K562 (cell line): ENCODE data around the gene DCHS2. TPM values are rescaled to one million over a fixed set of nuclear protein-coding genes. Genes with fewer than 3 reads are reported as not detected.

Experiments used
- ATAC-seq: fragments of 200-7000 bp; cut with Tn5 transposase; 3 replicates; pipeline ENCODE4 v1.9.1; 2020; ENCODE audit warnings: moderate library complexity
- BruUV-seq: library from RNA; stranded (reverse); fragments of 400-500 nt; replicated peaks from 2 replicates; lab custom pipeline; 2021; lab: Mats Ljungman, UMichigan
- CTCF ChIA-PET: fragments of 300-600 bp; formaldehyde crosslinking; extraction: SDS; loops from one replicate; lab custom pipeline; 2021; ENCODE audit warnings: low intra/inter-chr PET ratio; lab: Yijun Ruan, JAX
- POLR2A ChIA-PET: fragments of 300-600, 350-650 bp; sonication (Branson Sonifier 250); formaldehyde crosslinking; extraction: SDS; loops from one replicate; lab custom pipeline; 2021; ENCODE audit warnings: antibody characterized with exemption, inconsistent platforms; lab: Yijun Ruan, JAX
- DNase-seq, 4 experiments: peaks; one replicate each; pipeline versions ENCODE4 v3.0.0 to v3.0.0-alpha.2; 2011 to 2018; ENCODE audit warnings: low spot score in 3 of 4, mixed read lengths in 3 of 4; ENCODE audit errors: extremely low read depth in 1 of 4
- FAIRE-seq: peaks from 2 replicates; lab custom pipeline; 2011; peaks lifted over from hg19 to GRCh38; lab: Jason Lieb, UNC
- H2AFZ ChIP-seq: 2 replicates; pipeline ENCODE4 v1.6.0; 2011; ENCODE audit warnings: low read depth, low read length, control low read depth, inconsistent platforms
- H3K27ac ChIP-seq: fragments of 200-600 bp; 3 replicates; pipeline ENCODE4 v1.8.0; 2011; ENCODE audit warnings: low read depth, mild to moderate bottlenecking, control low read depth, inconsistent platforms, low read length, moderate library complexity, mixed read lengths; ENCODE audit errors: extremely low read depth
- H3K27me3 ChIP-seq, 2 experiments: fragments of 300-600 bp in 1 of 2; 2 replicates in 1 of 2; 3 replicates in 1 of 2; pipeline versions ENCODE4 v1.6.0 to v1.8.0; 2011; ENCODE audit warnings: inconsistent platforms in 2 of 2, low read length in 2 of 2, mild to moderate bottlenecking in 1 of 2, mixed read lengths in 1 of 2, moderate library complexity in 1 of 2; ENCODE audit not compliant: control insufficient read depth in 2 of 2, insufficient read depth in 2 of 2
- H3K36me3 ChIP-seq: fragments of 300-600 bp; 3 replicates; pipeline ENCODE4 v1.8.0; 2011; ENCODE audit warnings: mild to moderate bottlenecking, low read length, inconsistent platforms; ENCODE audit not compliant: control insufficient read depth, insufficient read depth
- H3K4me1 ChIP-seq, 2 experiments: fragments of 200-600 bp in 1 of 2; replicated peaks in 1 of 2; 2 replicates in 1 of 2; 3 replicates in 1 of 2; pipeline versions ENCODE4 v1.5.1 to v1.8.0; 2011; ENCODE audit warnings: inconsistent platforms in 2 of 2, low read length in 2 of 2, mild to moderate bottlenecking in 1 of 2, mixed read lengths in 1 of 2, moderate library complexity in 1 of 2; ENCODE audit not compliant: control insufficient read depth in 2 of 2, insufficient read depth in 2 of 2
- H3K4me2 ChIP-seq: 2 replicates; pipeline ENCODE4 v1.6.1; 2011; ENCODE audit warnings: low read length, control low read depth, inconsistent platforms, mixed read lengths; ENCODE audit not compliant: insufficient read depth
- H3K4me3 ChIP-seq: fragments of 200-600 bp; sonication (generic), shearing (Covaris generic); 2 replicates; pipeline ENCODE4 v1.5.1; 2016; ENCODE audit warnings: control low read depth, inconsistent platforms
- H3K79me2 ChIP-seq: fragments of 200-600 bp; 3 replicates; pipeline ENCODE4 v1.8.0; 2011; ENCODE audit warnings: low read length, inconsistent platforms; ENCODE audit not compliant: control insufficient read depth, insufficient read depth
- H3K9ac ChIP-seq, 2 experiments: 2 replicates each; pipeline versions ENCODE4 v1.6.0 to v1.6.1; 2011; ENCODE audit warnings: low read depth in 2 of 2, low read length in 2 of 2, control low read depth in 1 of 2, inconsistent platforms in 1 of 2, mild to moderate bottlenecking in 1 of 2, mixed read lengths in 1 of 2; ENCODE audit not compliant: insufficient read depth in 1 of 2
- H3K9me1 ChIP-seq: one replicate; pipeline ENCODE4 v1.6.0; 2011; ENCODE audit warnings: inconsistent platforms, mild to moderate bottlenecking, low read length, moderate library complexity; ENCODE audit not compliant: control insufficient read depth, insufficient read depth
- H3K9me3 ChIP-seq: replicated peaks from 2 replicates; pipeline ENCODE4 v1.5.1; 2011; ENCODE audit warnings: low read depth, low read length, inconsistent platforms; ENCODE audit not compliant: control insufficient read depth, insufficient read depth
- H4K20me1 ChIP-seq: replicated peaks from 2 replicates; pipeline ENCODE4 v1.6.1; 2011; ENCODE audit warnings: low read length, inconsistent platforms, mixed read lengths; ENCODE audit not compliant: control insufficient read depth, insufficient read depth
- HOXB6 ChIP-seq: fragments of 250-450 bp; sonication (Bioruptor Pico); IDR thresholded peaks from 2 replicates; pipeline ENCODE4 v1.5.1; 2022; ENCODE audit warnings: mild to moderate bottlenecking, borderline replicate concordance
- POLR2AphosphoS2 ChIP-seq: IDR thresholded peaks from 2 replicates; pipeline ENCODE4 v1.6.1; 2012; ENCODE audit warnings: low read length, improper control_type of control experiment
- PURB ChIP-seq: sonication (generic); formaldehyde crosslinking; IDR thresholded peaks from 2 replicates; pipeline ENCODE4 v1.9.0; 2021; ENCODE audit warnings: low read depth, mild to moderate bottlenecking, missing genetic modification reagents
- RBM14 ChIP-seq: fragments of 200-400 bp; formaldehyde crosslinking; IDR thresholded peaks from 2 replicates; pipeline ENCODE4 v1.6.1; 2018; ENCODE audit warnings: low read depth, mild to moderate bottlenecking, low read length, moderate library complexity, borderline replicate concordance; ENCODE audit not compliant: insufficient read depth
- SMARCA4 ChIP-seq: fragments of 450-650 bp; IDR thresholded peaks from 2 replicates; pipeline ENCODE4 v1.6.1; 2016
- SMARCB1 ChIP-seq: IDR thresholded peaks from 2 replicates; pipeline ENCODE4 v1.6.1; 2011; ENCODE audit warnings: improper control_type of control experiment, low read depth; ENCODE audit not compliant: insufficient read length
- SOX6 ChIP-seq: fragments of 450-650 bp; IDR thresholded peaks from 2 replicates; pipeline ENCODE4 v1.6.1; 2014; ENCODE audit warnings: mild to moderate bottlenecking
- ZC3H8 ChIP-seq: fragments of 450-650 bp; IDR thresholded peaks from 2 replicates; pipeline ENCODE4 v1.6.1; 2017
- ZKSCAN1 ChIP-seq: fragments of 150-350 bp; IDR thresholded peaks from 2 replicates; pipeline ENCODE4 v1.6.1; 2016; ENCODE audit warnings: low read depth, low read length
- ZNF121 ChIP-seq: sonication (generic); formaldehyde crosslinking; conservative IDR thresholded peaks from 2 replicates; pipeline ENCODE4 v1.8.0; 2022; ENCODE audit warnings: missing genetic modification reagents
- ZNF57 ChIP-seq: fragments of 450-650 bp; formaldehyde crosslinking; IDR thresholded peaks from 2 replicates; pipeline ENCODE4 v1.4.0; 2020; ENCODE audit warnings: mild to moderate bottlenecking, moderate library complexity
- ZNF75A ChIP-seq: fragments of 450-650 bp; formaldehyde crosslinking; IDR thresholded peaks from 2 replicates; pipeline ENCODE4 v1.4.0; 2020; ENCODE audit warnings: mild to moderate bottlenecking
- ZNF785 ChIP-seq: fragments of 250-450 bp; sonication (Bioruptor Pico); IDR thresholded peaks from 2 replicates; pipeline ENCODE4 v1.4.0; 2020; ENCODE audit warnings: mild to moderate bottlenecking
- WGBS: fragments of 100-300 bp; shearing (Covaris generic); methylation state at CpG from one replicate; pipeline ENCODE4 v1.1.6; 2016; ENCODE audit warnings: low coverage, mixed read lengths; ENCODE audit not compliant: insufficient coverage; ENCODE audit errors: missing lambda C conversion rate; 5-methylcytosine and 5-hydroxymethylcytosine counted together
- in situ Hi-C: fragments of 300-500 bp; cut with MboI; formaldehyde crosslinking; loops from 4 replicates; pipeline ENCODE4 v1.15.0; 2018; ENCODE audit warnings: inconsistent platforms, mixed read lengths
- intact Hi-C: fragments of 100-400 bp; cut with micrococcal nuclease; formaldehyde crosslinking; loops from 2 replicates; pipeline ENCODE4 v1.14.2; 2022
- polyA plus RNA-seq, 8 experiments: library from polyadenylated mRNA; depleted of rRNA in 4 of 8; stranded (reverse) in 5 of 8; unstranded in 3 of 8; fragments of >200 nt; fragmentation: Nextera tagmentation in 2 of 8; fragmentation: Illumina TruSeq in 1 of 8; extraction: Ambion mirVana in 2 of 8; extraction: Trizol in 1 of 8; gene quantifications; 2 replicates each; pipeline versions ENCODE4 v1.2.1 to v1.2.3, GENCODE V29; 2011 to 2014; ENCODE audit warnings: inconsistent platforms in 1 of 8, missing spikeins in 1 of 8
- total RNA-seq, 7 experiments: library from RNA; depleted of rRNA in 6 of 7; stranded (reverse); fragments of >200 nt in 6 of 7; fragmentation: Illumina TruSeq in 2 of 7; extraction: Trizol in 2 of 7; gene quantifications; 2 replicates each; pipeline versions ENCODE4 v1.2.1 to v1.2.3, GENCODE V29; 2011 to 2021; ENCODE audit warnings: low replicate concordance in 1 of 7
- TF ChIP-seq, protein P1 (sequence below): IDR thresholded peaks from 2 replicates; pipeline ENCODE4 v1.6.1; 2016; ENCODE audit warnings: missing genetic modification characterization, missing compliant biosample characterization
- TF ChIP-seq, protein P2 (sequence below): fragments of 250-450 bp; sonication (Bioruptor Pico); IDR thresholded peaks from 2 replicates; pipeline ENCODE4 v1.4.0; 2020; ENCODE audit warnings: mild to moderate bottlenecking
- TF ChIP-seq, protein P3 (sequence below), 2 experiments: IDR thresholded peaks in 1 of 2; conservative IDR thresholded peaks in 1 of 2; 2 replicates each; pipeline ENCODE4 v1.6.1; 2016; ENCODE audit warnings: low read depth in 2 of 2, mild to moderate bottlenecking in 1 of 2, missing compliant biosample characterization in 1 of 2, missing genetic modification characterization in 1 of 2, moderate library complexity in 1 of 2

Gene DCHS2
- total and polyA plus RNA-seq, 9 of the 15 experiments (the other 6 are each of a cell fraction or from before 2014, with no cell fraction given) = 0.49 to 7.1 (median 5.3) TPM

DNA sequence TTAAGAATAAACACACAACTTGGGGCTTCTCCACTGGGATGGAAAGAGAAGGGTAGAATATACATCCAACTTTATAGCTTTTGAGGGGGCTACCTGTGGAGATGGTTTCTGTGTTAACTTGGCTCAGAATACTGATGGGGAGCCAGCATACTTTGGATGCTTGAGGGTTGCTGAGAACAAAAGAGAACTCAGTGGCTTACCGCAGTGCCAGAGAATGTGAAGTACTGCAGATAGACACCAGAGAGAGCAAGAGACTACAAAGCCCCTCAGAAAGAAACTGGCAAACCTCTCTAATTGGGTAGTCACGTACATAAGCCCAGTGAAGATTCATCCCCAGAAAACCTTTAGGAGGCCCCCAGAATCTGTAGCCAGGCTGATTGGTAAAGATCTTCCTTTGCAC lies 214.4 kb downstream of the DCHS2 start:
- no peaks in the 10 kb centered on the region for H3K36me3 ChIP-seq
- in situ Hi-C loops = no loop called here
- H4K20me1 ChIP-seq = no peaks in the 10 kb centered on the region
- ChIA-PET POLR2A (interaction anchor here (0.6 kb wide), 1 partner anchor 11 kb away, joined by 3 read pairs; no protein-coding TSS in a partner anchor), CTCF (no interaction called here)
- intact Hi-C loops = no loop called here
- H3K4me3 ChIP-seq = no peak overlapping the region
- H3K27ac ChIP-seq = no peak overlapping the region
- no peak overlapping the region for H2AFZ ChIP-seq
- no peaks in the 10 kb centered on the region for H3K4me1 ChIP-seq
- ATAC-seq (no peak), DNase-seq (no peak), FAIRE-seq (no peak)
- H3K27me3 ChIP-seq = no peaks in the 10 kb centered on the region
- no peak overlapping the region for H3K4me2 ChIP-seq
- no TSS peak for BruUV-seq
- WGBS = 54% methylated on average over 2 of the region's 2 CpGs
- H3K9ac ChIP-seq = no peak overlapping the region
- TF ChIP-seq, protein P1, sequence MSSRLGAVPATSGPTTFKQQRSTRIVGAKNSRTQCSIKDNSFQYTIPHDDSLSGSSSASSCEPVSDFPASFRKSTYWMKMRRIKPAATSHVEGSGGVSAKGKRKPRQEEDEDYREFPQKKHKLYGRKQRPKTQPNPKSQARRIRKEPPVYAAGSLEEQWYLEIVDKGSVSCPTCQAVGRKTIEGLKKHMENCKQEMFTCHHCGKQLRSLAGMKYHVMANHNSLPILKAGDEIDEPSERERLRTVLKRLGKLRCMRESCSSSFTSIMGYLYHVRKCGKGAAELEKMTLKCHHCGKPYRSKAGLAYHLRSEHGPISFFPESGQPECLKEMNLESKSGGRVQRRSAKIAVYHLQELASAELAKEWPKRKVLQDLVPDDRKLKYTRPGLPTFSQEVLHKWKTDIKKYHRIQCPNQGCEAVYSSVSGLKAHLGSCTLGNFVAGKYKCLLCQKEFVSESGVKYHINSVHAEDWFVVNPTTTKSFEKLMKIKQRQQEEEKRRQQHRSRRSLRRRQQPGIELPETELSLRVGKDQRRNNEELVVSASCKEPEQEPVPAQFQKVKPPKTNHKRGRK (tag) = no peak
- TF ChIP-seq, protein P2, sequence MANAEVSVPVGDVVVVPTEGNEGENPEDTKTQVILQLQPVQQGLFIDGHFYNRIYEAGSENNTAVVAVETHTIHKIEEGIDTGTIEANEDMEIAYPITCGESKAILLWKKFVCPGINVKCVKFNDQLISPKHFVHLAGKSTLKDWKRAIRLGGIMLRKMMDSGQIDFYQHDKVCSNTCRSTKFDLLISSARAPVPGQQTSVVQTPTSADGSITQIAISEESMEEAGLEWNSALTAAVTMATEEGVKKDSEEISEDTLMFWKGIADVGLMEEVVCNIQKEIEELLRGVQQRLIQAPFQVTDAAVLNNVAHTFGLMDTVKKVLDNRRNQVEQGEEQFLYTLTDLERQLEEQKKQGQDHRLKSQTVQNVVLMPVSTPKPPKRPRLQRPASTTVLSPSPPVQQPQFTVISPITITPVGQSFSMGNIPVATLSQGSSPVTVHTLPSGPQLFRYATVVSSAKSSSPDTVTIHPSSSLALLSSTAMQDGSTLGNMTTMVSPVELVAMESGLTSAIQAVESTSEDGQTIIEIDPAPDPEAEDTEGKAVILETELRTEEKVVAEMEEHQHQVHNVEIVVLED = no peak
- TF ChIP-seq SOX6 = no peak
- TF ChIP-seq ZKSCAN1 = no peak
- TF ChIP-seq ZNF785 (CRISPR knock-in tag) = no peak
- TF ChIP-seq ZNF75A = no peak
- no peak for TF ChIP-seq ZNF121
- no peak for TF ChIP-seq RBM14
- TF ChIP-seq POLR2AphosphoS2 = no peak
- no peak for TF ChIP-seq SMARCB1
- TF ChIP-seq, protein P3, sequence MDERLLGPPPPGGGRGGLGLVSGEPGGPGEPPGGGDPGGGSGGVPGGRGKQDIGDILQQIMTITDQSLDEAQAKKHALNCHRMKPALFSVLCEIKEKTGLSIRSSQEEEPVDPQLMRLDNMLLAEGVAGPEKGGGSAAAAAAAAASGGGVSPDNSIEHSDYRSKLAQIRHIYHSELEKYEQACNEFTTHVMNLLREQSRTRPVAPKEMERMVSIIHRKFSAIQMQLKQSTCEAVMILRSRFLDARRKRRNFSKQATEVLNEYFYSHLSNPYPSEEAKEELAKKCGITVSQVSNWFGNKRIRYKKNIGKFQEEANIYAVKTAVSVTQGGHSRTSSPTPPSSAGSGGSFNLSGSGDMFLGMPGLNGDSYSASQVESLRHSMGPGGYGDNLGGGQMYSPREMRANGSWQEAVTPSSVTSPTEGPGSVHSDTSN (CRISPR knock-in tag; IDR thresholded peaks at IDR 0.05; ENCODE audit: low read depth) = no peak
- TF ChIP-seq, protein P3 (tag; conservative IDR thresholded peaks at IDR 0.05; ENCODE audit: low read depth) = no peak
- no peak for TF ChIP-seq ZC3H8
- no peak for TF ChIP-seq SMARCA4
- TF ChIP-seq HOXB6 (CRISPR knock-in tag) = no peak
- TF ChIP-seq ZNF57 (CRISPR knock-in tag) = no peak
- TF ChIP-seq PURB = no peak
- no peaks in the 10 kb centered on the region for H3K9me3 ChIP-seq
- H3K79me2 ChIP-seq = no peaks in the 10 kb centered on the region
- no peaks in the 10 kb centered on the region for H3K9me1 ChIP-seq
